Ascending aorta (tissue), 2 donors: Measurements from ENCODE around the gene NHEJ1. TPM values are rescaled to one million over a fixed set of nuclear protein-coding genes. Genes with fewer than 3 reads are reported as not detected.

ENCODE experiments used
- DNase-seq, 2 donors: peaks; one replicate each; pipeline ENCODE4 v3.0.0-alpha.2; 2019; ENCODE audit warnings: low spot score in 2 of 2
- H3K27ac ChIP-seq, 2 donors: fragments of 200-600 bp; sonication (generic); one replicate each; pipeline ENCODE4 v1.5.1; 2016 to 2017; ENCODE audit warnings: mild to moderate bottlenecking in 1 of 2
- H3K27me3 ChIP-seq: fragments of 200-600 bp; sonication (generic); one replicate; pipeline ENCODE4 v1.5.1; 2017
- H3K36me3 ChIP-seq, 2 donors: fragments of 200-600 bp; sonication (generic); one replicate each; pipeline ENCODE4 v1.5.1; 2016
- H3K4me1 ChIP-seq, 2 donors: fragments of 200-600 bp; sonication (generic); one replicate each; pipeline ENCODE4 v1.5.1; 2016 to 2017; ENCODE audit warnings: mild to moderate bottlenecking in 1 of 2
- H3K4me3 ChIP-seq, 2 donors: fragments of 200-600 bp; sonication (generic); one replicate each; pipeline ENCODE4 v1.5.1; 2016 to 2017; ENCODE audit warnings: mild to moderate bottlenecking in 1 of 2
- H3K9me3 ChIP-seq, 2 donors: fragments of 200-600 bp; sonication (generic); one replicate each; pipeline ENCODE4 v1.5.1; 2016
- intact Hi-C: fragments of 100-400 bp; cut with DNase I; formaldehyde crosslinking; loops from one replicate; pipeline ENCODE4 v1.15.1; 2023
- total RNA-seq: library from RNA; depleted of rRNA; stranded (reverse); fragments of >200 nt; gene quantifications from one replicate; pipeline ENCODE4 v1.1.0, GENCODE V29; 2016
- TF ChIP-seq, protein P1 (sequence below), 3 experiments: fragments of 200-600 bp in 2 of 3; fragments of 450-650 bp in 1 of 3; sonication (generic) in 2 of 3; IDR thresholded peaks; one replicate each; pipeline ENCODE4 v1.5.1; 2016 to 2019; ENCODE audit warnings: antibody characterized with exemption in 3 of 3, mild to moderate bottlenecking in 1 of 3, moderate library complexity in 1 of 3

Gene NHEJ1
- total RNA-seq, 1 donor from 2014 or later = 21.6 TPM

DNA sequence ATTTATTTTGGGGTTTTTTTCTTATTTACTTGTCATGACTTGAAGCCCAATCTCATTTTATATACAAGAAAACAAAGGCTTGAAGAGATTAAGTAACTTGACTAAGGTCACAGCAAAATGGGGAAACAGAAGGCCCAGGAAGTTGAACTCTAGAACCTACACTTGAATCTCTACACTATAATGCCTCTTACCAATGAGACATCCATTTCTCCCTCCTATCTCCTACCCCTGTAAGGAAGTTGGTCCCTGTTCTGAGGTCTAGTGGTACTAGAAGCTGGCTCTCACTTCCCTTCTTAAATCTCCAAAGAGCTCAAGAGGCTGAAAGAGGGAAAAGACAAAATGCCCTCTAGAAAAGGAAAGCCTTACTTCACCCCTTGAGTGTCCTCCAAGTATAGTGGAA lies 74.4 kb downstream of the NHEJ1 start:
- intact Hi-C loops = no loop called here
- DNase-seq = no peak
- no peaks in the 10 kb centered on the region for H3K27me3 ChIP-seq
- no peak overlapping the region for H3K4me3 ChIP-seq
- H3K9me3 ChIP-seq = no peaks in the 10 kb centered on the region
- H3K36me3 ChIP-seq = no peaks in the 10 kb centered on the region
- TF ChIP-seq, protein P1, sequence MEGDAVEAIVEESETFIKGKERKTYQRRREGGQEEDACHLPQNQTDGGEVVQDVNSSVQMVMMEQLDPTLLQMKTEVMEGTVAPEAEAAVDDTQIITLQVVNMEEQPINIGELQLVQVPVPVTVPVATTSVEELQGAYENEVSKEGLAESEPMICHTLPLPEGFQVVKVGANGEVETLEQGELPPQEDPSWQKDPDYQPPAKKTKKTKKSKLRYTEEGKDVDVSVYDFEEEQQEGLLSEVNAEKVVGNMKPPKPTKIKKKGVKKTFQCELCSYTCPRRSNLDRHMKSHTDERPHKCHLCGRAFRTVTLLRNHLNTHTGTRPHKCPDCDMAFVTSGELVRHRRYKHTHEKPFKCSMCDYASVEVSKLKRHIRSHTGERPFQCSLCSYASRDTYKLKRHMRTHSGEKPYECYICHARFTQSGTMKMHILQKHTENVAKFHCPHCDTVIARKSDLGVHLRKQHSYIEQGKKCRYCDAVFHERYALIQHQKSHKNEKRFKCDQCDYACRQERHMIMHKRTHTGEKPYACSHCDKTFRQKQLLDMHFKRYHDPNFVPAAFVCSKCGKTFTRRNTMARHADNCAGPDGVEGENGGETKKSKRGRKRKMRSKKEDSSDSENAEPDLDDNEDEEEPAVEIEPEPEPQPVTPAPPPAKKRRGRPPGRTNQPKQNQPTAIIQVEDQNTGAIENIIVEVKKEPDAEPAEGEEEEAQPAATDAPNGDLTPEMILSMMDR (IDR thresholded peaks at IDR 0.05) = no peak
- H3K27ac ChIP-seq = no peak overlapping the region
- H3K4me1 ChIP-seq = no peaks in the 10 kb centered on the region

DNA sequence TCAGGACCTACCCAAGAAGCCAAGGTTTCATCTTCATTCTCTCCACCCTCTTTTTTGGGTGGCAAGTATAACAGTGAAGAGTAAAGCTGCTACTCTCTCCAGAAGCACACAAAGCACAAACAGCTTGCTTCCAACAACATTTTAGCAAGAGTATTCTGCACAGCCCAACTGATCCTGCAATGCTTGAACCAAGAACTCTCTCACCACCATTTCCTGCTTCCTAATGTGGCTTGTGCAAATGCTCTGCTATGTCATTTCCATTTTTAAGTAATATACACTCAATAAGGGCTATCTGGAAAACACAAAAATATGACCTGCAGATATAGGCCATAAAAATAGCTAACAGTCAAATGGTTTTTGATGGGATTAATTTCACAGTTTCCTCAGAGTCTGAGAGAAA lies 75.8 kb downstream of the NHEJ1 start:
- H3K36me3 ChIP-seq = no peaks in the 10 kb centered on the region
- H3K9me3 ChIP-seq = no peaks in the 10 kb centered on the region
- no peak overlapping the region for H3K27ac ChIP-seq
- no peaks in the 10 kb centered on the region for H3K27me3 ChIP-seq
- no peaks in the 10 kb centered on the region for H3K4me1 ChIP-seq
- intact Hi-C loops = no loop called here
- H3K4me3 ChIP-seq = no peak overlapping the region
- no peak for DNase-seq
- TF ChIP-seq, protein P1 (IDR thresholded peaks at IDR 0.05) = no peak

DNA sequence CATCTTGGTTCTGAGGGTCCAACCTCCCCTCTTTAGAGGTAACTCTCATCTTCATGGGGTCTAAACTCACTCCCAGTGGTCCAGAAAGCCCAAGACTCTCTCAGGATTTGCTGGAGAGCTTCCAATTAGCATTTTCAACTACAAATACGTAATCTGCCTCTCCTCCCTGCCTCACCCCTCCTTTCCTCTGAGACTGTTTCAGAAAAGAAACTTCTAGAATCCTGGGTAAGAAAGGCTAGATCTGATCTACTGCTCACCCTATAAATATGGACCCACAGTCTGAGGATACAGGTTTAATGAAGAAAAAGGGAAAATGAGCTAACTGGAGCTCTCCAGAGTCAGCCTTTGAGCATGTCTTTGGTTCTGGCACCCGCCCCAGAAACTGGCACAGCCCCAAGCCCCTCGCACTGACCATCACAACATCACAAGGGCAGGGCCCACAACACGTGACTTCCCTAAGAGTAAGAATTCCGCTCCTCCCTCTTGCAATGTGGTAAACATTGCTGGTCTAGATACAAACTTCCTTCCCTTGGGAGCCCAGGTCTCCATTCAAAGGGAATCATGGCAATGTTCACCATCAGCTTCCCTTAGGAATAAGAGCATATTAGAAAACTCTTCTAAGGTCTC lies 78.2 kb downstream of the NHEJ1 start:
- TF ChIP-seq, protein P1 (IDR thresholded peaks at IDR 0.05) = no peak
- Histone ChIP-seq H3K36me3 (peaks cover 2 to 5% of the 10 kb centered on the region in 2 donors), H3K4me1 (no peaks in the 10 kb centered on the region), H3K4me3 (no peak overlapping the region), H3K27me3 (no peaks in the 10 kb centered on the region), H3K27ac (no peak overlapping the region), H3K9me3 (no peaks in the 10 kb centered on the region)
- intact Hi-C loops = no loop called here
- no peak for DNase-seq

DNA sequence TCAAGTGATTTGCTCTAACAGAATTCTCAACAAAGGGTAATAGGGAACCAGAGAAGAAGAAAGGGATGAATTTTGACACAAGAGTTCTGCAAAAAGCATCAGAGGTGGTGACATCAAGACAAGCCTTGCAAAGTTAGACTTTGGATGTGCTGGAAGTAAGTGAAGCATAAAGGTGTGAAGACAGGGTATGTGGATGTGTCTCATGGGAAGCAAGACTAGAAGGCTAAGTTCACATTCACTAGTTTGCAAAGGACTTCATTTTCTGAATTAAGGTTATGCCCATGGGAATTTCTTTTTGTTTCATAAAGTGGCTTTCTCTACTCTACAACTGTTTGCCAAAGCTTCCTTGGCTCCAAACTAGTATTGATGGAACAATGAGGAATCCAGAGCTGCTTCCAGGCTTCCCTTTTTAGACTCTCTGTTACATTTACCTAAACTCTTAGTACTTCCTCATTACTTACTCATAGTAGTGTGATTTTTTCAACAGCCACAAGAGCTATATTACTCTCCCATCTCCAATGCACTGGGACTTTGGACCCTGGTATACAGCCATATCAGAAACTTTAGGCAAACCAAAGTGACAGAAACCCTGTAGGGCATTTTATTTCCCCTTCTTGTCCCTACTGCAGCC lies 78.8 kb downstream of the NHEJ1 start:
- Histone ChIP-seq H3K4me3 (no peak overlapping the region), H3K27ac (no peak overlapping the region)
- TF ChIP-seq, protein P1 (IDR thresholded peaks at IDR 0.05) = no peak

DNA sequence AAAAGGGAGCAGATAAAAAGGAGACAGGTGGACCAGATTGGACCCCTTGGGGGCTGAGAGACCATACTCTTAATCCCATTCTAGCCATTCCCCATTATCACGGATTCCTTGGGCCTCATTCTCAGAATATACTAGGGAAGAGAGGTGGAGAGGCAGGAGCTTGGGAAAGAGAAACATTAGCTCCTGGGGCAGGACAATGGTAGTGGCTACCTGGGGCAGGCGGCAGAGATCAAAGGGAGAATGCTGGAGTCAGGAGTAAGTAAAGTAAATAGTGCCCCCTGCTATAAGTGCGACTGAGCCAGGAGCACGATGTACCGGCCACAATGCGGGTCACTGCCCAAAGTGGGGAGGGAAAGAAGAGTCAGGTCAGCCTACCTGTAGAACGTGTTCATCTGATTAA lies 79.5 kb downstream of the NHEJ1 start:
- TF ChIP-seq, protein P1 (IDR thresholded peaks at IDR 0.05) = no peak
- DNase-seq = no peak

More for the DNA sequence above, 78.8 kb downstream of the NHEJ1 start:
- peaks cover 8 to 9% of the 10 kb centered on the region in 2 donors for H3K36me3 ChIP-seq
- H3K9me3 ChIP-seq = no peaks in the 10 kb centered on the region
- H3K27me3 ChIP-seq = no peaks in the 10 kb centered on the region
- no peaks in the 10 kb centered on the region for H3K4me1 ChIP-seq
- DNase-seq = no peak
- intact Hi-C loops = no loop called here

More for the DNA sequence above, 79.5 kb downstream of the NHEJ1 start:
- no peaks in the 10 kb centered on the region for H3K9me3 ChIP-seq
- H3K27me3 ChIP-seq = no peaks in the 10 kb centered on the region
- H3K4me3 ChIP-seq = no peak overlapping the region
- H3K4me1 ChIP-seq = no peaks in the 10 kb centered on the region
- H3K27ac ChIP-seq = no peak overlapping the region
- intact Hi-C loops = no loop called here
- peaks cover 9 to 14% of the 10 kb centered on the region in 2 donors for H3K36me3 ChIP-seq
